Fibroblast of the conjunctiva (primary cell): ENCODE results near the gene ACOT2.
"Not testable (repeated sequence)": the region's sequence is repeated elsewhere in the genome, so short reads cannot be mapped to it uniquely, and the experiment has no call there.

Experiments used
- DNase-seq: peaks from one replicate; pipeline ENCODE4 v3.0.0-alpha.2; 2010; ENCODE audit warnings: low read depth

Gene ACOT2

GRCh38 chr14:73567951-73568885 lies 795 bp upstream of the ACOT2 start:
- no peak for DNase-seq

DNA sequence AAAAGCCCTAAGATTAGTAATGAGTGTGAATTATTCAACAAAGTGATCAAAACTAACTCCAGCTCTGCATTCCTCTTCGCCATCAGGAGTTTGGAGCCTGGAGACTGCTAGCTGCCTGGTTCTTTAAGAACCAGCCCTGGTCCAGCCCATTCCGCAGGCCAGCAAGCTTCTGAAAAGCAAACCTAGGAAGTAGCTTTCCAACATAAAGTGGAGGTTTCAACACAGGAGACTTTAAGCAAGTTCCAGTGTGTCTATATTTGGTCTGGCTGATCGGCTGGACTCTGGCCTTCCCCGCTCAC lies 178 bp upstream of the ACOT2 start:
- not testable (repeated sequence) for DNase-seq

DNA sequence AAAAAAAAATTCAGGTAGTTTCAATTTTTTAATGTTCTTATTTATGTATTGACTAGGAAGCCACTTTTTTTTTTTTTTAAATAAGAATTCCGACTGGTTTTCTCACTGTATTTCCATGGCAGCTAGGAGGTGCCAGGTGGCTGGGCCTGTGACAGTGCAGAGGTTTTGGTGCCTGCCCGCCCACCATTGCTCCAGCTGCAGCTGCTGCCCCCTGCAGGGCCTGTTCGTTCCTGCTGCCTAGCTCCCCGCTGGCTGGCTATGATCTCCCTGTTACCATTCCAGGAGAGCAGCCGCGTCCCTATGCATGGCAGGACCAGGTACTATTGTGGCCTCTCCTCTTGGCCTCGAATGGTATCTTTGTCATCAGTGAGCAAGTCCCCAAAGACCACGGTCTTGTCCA lies 1.9 kb downstream of the ACOT2 start:
- DNase-seq = not testable (repeated sequence)

DNA sequence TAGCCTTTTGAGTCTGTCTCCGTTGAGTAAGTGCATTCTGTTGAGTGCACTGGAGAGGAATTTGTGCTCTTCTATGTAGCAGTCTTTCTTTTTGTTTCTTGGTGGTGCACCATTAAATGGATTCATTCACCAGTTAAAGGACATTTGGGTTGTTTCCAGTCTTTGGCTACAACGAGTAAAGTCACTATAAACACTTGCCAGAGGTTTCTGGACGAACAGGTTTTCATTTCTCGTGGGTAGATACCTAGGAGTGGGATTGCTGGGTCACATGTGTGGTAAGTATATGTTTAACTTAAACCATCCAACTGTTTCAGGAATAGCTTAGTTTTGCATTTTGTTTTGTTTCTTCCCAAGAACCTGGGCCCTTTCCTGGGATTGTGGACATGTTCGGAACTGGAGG lies 4.0 kb downstream of the ACOT2 start:
- DNase-seq = not testable (repeated sequence)

DNA sequence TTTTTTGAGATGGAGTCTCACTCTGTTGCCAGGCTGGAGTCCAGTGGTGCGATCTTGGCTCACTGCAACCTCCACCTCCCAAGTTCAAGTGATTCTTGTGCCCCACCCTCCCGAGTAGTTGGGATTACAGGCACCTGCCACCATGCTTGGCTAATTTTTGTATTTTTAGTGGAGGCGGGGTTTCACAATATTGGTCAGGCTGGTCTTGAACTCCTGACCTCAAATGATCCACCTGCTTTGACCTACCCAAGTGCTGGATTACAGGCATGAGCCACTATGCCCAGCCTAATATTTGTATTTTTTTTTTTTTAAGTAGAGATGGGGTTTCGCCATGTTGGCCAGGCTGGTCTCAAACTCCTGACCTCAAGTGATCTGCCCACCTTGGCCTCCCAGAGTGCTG lies 4.7 kb downstream of the ACOT2 start:
- DNase-seq = not testable (repeated sequence)

DNA sequence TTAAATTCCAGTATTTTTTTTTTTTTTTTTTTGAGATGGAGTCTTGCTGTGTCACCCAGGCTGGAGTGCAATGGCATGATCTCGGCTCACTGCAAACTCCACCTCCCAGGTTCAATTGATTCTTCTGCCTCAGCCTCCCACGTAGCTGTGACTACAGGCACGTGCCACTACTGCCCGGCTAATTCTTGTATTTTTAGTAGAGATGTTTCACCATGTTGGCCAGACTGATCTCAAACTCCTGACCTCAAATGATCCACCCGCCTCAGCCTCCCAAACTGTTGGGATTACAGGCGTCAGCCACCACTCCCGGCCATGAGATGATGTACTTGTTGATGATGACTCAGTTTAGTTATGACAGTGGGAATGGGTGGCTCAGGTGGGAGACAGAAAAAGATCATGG lies 5.2 kb downstream of the ACOT2 start:
- DNase-seq = not testable (repeated sequence)

DNA sequence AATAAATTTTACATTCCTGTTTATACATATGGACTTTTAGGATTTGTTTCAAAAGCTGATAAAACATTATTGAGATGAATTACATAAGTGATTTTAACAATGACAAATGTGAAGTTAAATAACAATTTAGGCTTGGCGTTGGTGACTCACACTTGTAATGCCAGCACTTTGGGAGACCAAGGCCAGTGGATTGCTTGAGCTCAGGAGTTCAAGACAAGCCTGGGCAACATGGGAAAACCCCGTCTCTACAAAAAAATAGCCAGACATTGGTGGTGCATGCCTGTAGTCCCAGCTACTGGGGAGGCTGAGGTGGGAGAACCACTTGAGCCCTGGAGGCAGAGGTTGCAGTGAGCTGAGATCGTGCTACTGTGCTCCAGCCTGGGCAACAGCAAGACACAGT lies 7.4 kb downstream of the ACOT2 start:
- DNase-seq = no peak

GRCh38 chr14:73577214-73577613 lies 8.2 kb downstream of the ACOT2 start:
- DNase-seq = not testable (repeated sequence)

GRCh38 chr14:73582102-73582979 lies 13.3 kb downstream of the ACOT2 start:
- not testable (repeated sequence) for DNase-seq

- no peak for DNase-seq
Measured at GRCh38 chr14:73588695-73589094, 19.7 kb downstream of the ACOT2 start.

GRCh38 chr14:73589116-73589515 lies 20.1 kb downstream of the ACOT2 start:
- no peak for DNase-seq

DNA sequence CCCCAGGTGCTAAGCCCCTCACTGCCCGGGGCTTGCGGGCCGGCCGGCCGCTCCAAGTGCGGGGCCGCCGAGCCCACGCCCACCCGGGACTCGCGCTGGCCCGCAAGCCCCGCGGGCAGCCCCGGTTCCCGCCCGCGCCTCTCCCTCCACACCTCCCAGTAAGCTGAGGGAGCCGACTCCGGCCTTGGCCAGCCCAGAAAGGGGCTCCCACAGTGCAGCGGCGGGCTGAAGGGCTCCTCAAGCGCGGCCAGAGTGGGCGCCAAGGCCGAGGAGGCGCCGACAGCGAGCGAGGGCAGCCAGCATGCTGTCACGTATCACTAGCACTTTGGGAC lies 21.6 kb downstream of the ACOT2 start:
- not testable (repeated sequence) for DNase-seq

DNA sequence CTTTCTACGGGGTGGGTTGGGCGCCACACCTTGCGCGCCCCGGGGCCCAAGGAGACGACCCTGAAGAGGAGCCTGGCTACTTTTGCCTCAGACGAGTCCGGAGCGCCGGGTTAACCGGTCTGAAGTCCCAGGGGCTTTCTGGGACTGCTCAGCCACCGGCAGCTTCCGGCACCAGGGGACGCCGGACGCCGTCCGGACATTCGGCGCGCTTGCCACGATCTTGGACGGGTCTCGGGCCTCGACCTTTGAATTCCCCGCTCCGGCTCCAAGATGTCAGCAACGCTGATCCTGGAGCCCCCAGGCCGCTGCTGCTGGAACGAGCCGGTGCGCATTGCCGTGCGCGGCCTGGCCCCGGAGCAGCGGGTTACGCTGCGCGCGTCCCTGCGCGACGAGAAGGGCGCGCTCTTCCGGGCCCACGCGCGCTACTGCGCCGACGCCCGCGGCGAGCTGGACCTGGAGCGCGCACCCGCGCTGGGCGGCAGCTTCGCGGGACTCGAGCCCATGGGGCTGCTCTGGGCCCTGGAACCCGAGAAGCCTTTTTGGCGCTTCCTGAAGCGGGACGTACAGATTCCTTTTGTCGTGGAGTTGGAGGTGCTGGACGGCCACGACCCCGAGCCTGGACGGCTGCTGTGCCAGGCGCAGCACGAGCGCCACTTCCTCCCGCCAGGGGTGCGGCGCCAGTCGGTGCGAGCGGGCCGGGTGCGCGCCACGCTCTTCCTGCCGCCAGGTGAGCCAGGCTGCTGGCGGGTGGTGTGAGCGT lies 22.9 kb downstream of the ACOT2 start, which contains the start of gene ACOT4:
ACOT4 (plus strand) TSS at position 184 of the 760 bp plus-strand sequence; CDS start at position 271, 87 bp downstream.
- no peak for DNase-seq

GRCh38 chr14:73594491-73594890 lies 25.5 kb downstream of the ACOT2 start:
- no peak for DNase-seq

DNA sequence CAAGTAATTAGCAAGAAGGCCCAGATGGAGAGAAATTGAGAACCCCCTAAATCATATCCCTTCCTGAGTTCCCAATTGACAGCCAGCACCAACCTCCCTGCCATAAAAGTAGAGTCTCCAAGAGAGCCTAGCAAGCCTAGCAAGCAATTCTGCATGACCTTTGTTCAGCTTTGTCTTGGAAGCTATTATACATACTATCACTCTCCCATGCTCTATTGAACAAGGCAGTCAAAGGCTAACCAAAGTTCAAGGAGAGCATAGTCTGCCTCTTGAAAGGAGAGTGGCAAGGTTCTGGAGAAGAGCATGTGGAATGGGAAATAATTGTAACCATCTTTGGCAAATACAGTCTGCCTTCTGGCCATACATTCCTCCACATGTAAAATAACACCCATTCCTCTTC lies 30.5 kb downstream of the ACOT2 start:
- no peak for DNase-seq

DNA sequence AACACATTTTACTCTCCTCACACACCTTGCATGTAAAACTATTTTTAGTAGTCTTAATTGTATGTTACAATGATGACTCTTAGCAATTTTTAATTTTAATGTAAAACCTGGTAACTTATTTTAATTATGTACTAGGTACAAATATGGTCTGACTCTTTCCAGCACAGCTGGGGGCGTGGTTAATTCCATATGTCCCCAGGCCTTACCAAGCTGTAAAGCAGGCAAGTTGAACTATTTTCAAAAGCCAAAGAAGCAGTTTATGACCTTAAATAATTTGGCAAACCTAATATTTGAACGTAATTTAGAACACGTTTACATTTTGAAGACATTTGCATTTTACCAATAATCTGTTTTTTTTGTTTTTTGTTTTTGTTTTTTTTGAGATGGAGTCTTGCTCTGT lies 34.0 kb downstream of the ACOT2 start:
- no peak for DNase-seq

- DNase-seq = no peak
Measured at GRCh38 chr14:73606271-73606670, 37.3 kb downstream of the ACOT2 start.

GRCh38 chr14:73607241-73607640 lies 38.2 kb downstream of the ACOT2 start:
- DNase-seq = no peak

DNA sequence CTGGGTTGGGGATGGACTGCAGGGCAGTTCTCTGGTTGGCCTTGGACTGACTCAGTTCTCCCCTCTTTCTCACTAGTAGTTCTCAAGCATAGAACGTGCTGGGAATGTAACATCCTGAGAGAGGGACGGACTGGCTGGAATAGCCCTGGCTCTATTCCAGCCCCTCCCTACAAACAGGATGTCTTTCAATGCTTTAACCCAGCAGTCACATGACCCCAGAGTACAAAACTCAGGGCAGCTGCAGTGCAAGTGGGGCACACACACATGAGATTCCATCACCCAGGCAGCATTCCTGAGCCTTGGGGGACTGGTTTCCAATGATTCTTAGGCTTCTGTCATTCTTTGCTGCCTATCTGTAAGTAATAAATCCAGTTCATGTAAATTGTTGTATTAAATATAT lies 41.7 kb downstream of the ACOT2 start:
- DNase-seq = no peak

DNA sequence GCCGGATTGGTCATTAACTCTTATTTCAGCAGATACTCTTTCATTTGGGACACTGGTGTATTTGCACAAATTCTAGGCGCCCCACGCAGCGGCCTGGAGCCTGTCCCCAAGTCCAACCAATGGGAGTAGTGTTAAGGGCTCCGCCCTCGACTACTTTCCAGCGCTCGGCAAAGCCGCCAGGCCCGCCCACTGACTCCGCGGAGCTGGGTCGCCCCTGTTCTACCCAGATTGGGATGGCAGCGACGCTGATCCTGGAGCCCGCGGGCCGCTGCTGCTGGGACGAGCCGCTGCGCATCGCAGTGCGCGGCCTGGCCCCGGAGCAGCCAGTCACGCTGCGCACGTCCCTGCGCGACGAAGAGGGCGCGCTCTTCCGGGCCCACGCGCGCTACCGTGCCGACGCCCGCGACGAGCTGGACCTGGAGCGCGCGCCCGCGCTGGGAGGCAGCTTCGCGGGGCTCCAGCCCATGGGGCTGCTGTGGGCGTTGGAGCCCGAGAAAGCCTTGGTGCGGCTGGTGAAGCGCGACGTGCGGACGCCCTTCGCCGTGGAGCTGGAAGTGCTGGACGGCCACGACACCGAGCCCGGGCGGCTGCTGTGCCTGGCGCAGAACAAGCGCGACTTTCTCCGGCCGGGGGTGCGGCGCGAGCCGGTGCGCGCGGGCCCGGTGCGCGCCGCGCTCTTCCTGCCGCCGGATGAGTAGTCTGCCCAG lies 43.5 kb downstream of the ACOT2 start, which contains the start of gene ACOT6:
ACOT6 (plus strand) TSS at position 179 of the 707 bp plus-strand sequence; CDS start at position 234, 55 bp downstream.
- no peak for DNase-seq

DNA sequence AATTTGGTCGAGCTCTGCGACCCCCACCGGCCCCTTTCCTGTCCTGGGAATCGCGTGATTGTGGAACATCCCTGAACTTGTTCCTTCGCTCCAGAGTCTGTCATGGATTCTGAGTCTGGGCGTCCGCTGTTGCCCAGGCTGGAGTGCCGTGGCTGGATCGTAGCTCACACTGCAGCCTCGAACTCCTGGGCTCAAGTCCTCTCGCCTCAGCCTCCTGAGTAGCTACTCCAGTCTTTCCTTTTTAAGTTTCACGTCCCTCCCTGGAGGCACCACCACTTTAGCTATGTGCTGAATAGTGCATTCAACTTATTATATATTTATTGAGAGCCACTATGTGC lies 44.0 kb downstream of the ACOT2 start:
- no peak for DNase-seq
